IMR-90 (cell line): Measurements from ENCODE around the gene PROB1. TPM values are rescaled to one million over a fixed set of nuclear protein-coding genes. Genes with fewer than 3 reads are reported as not detected.

Experiments used
- ATAC-seq: fragments of 200-7000 bp; cut with Tn5 transposase; 2 replicates; pipeline ENCODE4 v1.9.1; 2020; ENCODE audit warnings: low read depth, mild to moderate bottlenecking, moderate library complexity
- BruUV-seq: library from RNA; stranded (reverse); fragments of 400-500 nt; replicated peaks from 2 replicates; lab custom pipeline; 2021; lab: Mats Ljungman, UMichigan
- CTCF ChIA-PET: fragments of 300-600 bp; formaldehyde crosslinking; extraction: SDS; loops from one replicate; lab custom pipeline; 2021; ENCODE audit warnings: antibody characterized with exemption; lab: Yijun Ruan, JAX
- POLR2A ChIA-PET: fragments of 300-600 bp; sonication (Branson Sonifier 250); formaldehyde crosslinking; loops from one replicate; lab custom pipeline; 2022; ENCODE audit warnings: antibody characterized with exemption; ENCODE audit not compliant: unreplicated experiment; lab: Charles Lee
- DNase-seq: peaks from one replicate; pipeline ENCODE4 v3.0.0; 2013
- H2AFZ ChIP-seq: replicated peaks from 2 replicates; pipeline ENCODE3; 2013; ENCODE audit warnings: low read length, mild to moderate bottlenecking; ENCODE audit not compliant: poor library complexity
- H2AK5ac ChIP-seq: 2 replicates; pipeline ENCODE4 v1.6.1; 2013; ENCODE audit warnings: low read depth, low read length, inconsistent platforms
- H2AK9ac ChIP-seq: replicated peaks from 2 replicates; pipeline ENCODE3; 2013; ENCODE audit warnings: mild to moderate bottlenecking, low read depth, low read length, moderate library complexity; ENCODE audit not compliant: poor library complexity
- H2BK120ac ChIP-seq: 2 replicates; pipeline ENCODE4 v1.6.1; 2013; ENCODE audit warnings: low read depth, low read length, inconsistent platforms
- H2BK15ac ChIP-seq: 3 replicates; pipeline ENCODE4 v1.6.1; 2013; ENCODE audit warnings: low read depth, low read length, inconsistent platforms
- H2BK20ac ChIP-seq: 2 replicates; pipeline ENCODE4 v1.6.1; 2013; ENCODE audit warnings: low read depth, mild to moderate bottlenecking, inconsistent platforms, low read length, moderate library complexity
- H2BK5ac ChIP-seq: 2 replicates; pipeline ENCODE4 v1.6.1; 2013; ENCODE audit warnings: mild to moderate bottlenecking, low read depth, low read length, inconsistent platforms; ENCODE audit not compliant: poor library complexity, severe bottlenecking
- H3K14ac ChIP-seq: replicated peaks from 2 replicates; pipeline ENCODE4 v1.6.1; 2013; ENCODE audit warnings: low read depth, low read length, inconsistent platforms
- H3K18ac ChIP-seq: 2 replicates; pipeline ENCODE4 v1.6.1; 2013; ENCODE audit warnings: low read depth, low read length, control low read depth
- H3K23ac ChIP-seq: 2 replicates; pipeline ENCODE4 v1.6.1; 2013; ENCODE audit warnings: low read depth, low read length, inconsistent platforms
- H3K27ac ChIP-seq: 2 replicates; pipeline ENCODE4 v1.5.1; 2013; ENCODE audit warnings: mild to moderate bottlenecking, control low read depth, low read length; ENCODE audit not compliant: insufficient read depth
- H3K27me3 ChIP-seq: 2 replicates; pipeline ENCODE4 v1.6.1; 2013; ENCODE audit warnings: low read length; ENCODE audit not compliant: control insufficient read depth, insufficient read depth
- H3K36me3 ChIP-seq: 2 replicates; pipeline ENCODE4 v1.6.1; 2013; ENCODE audit warnings: low read length, mixed read lengths; ENCODE audit not compliant: control insufficient read depth, insufficient read depth
- H3K4ac ChIP-seq: 2 replicates; pipeline ENCODE4 v1.6.1; 2013; ENCODE audit warnings: low read depth, low read length, inconsistent platforms
- H3K4me1 ChIP-seq: 2 replicates; pipeline ENCODE4 v1.6.1; 2013; ENCODE audit warnings: low read length, mixed read lengths; ENCODE audit not compliant: control insufficient read depth, insufficient read depth
- H3K4me2 ChIP-seq: 2 replicates; pipeline ENCODE4 v1.6.1; 2013; ENCODE audit warnings: low read depth, mild to moderate bottlenecking, control low read depth, low read length, moderate library complexity
- H3K4me3 ChIP-seq: 2 replicates; pipeline ENCODE4 v1.5.1; 2013; ENCODE audit warnings: low read depth, mild to moderate bottlenecking, control low read depth, low read length, moderate library complexity; ENCODE audit not compliant: insufficient read depth
- H3K56ac ChIP-seq: 2 replicates; pipeline ENCODE4 v1.6.1; 2013; ENCODE audit warnings: low read length, inconsistent platforms; ENCODE audit not compliant: insufficient read depth; ENCODE audit errors: extremely low read depth
- H3K79me1 ChIP-seq, 2 experiments: 2 replicates each; pipeline ENCODE4 v1.6.1; 2013; ENCODE audit warnings: low read length in 2 of 2, inconsistent platforms in 1 of 2, low read depth in 1 of 2
- H3K9ac ChIP-seq: 2 replicates; pipeline ENCODE4 v1.6.1; 2013; ENCODE audit warnings: low read depth, low read length, control low read depth
- H3K9me1 ChIP-seq: 2 replicates; pipeline ENCODE4 v1.6.1; 2013; ENCODE audit warnings: low read length, inconsistent platforms; ENCODE audit not compliant: insufficient read depth
- H3K9me3 ChIP-seq: 2 replicates; pipeline ENCODE4 v1.6.1; 2013; ENCODE audit warnings: low read length; ENCODE audit not compliant: control insufficient read depth, insufficient read depth
- H4K20me1 ChIP-seq: 2 replicates; pipeline ENCODE4 v1.6.1; 2013; ENCODE audit warnings: low read length, inconsistent platforms; ENCODE audit not compliant: insufficient read depth
- H4K5ac ChIP-seq: 2 replicates; pipeline ENCODE4 v1.6.1; 2013; ENCODE audit warnings: mild to moderate bottlenecking, low read depth, low read length, control low read depth
- H4K8ac ChIP-seq, 2 experiments: 2 replicates each; pipeline ENCODE4 v1.6.1; 2013; ENCODE audit warnings: low read depth in 2 of 2, low read length in 2 of 2, control low read depth in 1 of 2, inconsistent platforms in 1 of 2
- H4K91ac ChIP-seq: 2 replicates; pipeline ENCODE4 v1.6.1; 2013; ENCODE audit warnings: low read depth, low read length, inconsistent platforms; ENCODE audit not compliant: insufficient read depth
- CHD1 ChIP-seq: IDR thresholded peaks from 2 replicates; pipeline ENCODE4 v1.6.1; 2012; ENCODE audit warnings: low read depth, low read length, improper control_type of control experiment
- FOS ChIP-seq: fragments of 150-350 bp; IDR thresholded peaks from 2 replicates; pipeline ENCODE4 v1.6.1; 2016; ENCODE audit warnings: low read depth, low read length
- MAFK ChIP-seq: IDR thresholded peaks from 2 replicates; pipeline ENCODE4 v1.6.1; 2012; ENCODE audit warnings: low read depth, low read length, improper control_type of control experiment
- NFE2L2 ChIP-seq: fragments of 150-350 bp; IDR thresholded peaks from 2 replicates; pipeline ENCODE4 v1.6.1; 2016; ENCODE audit warnings: low read depth, mild to moderate bottlenecking, low read length
- RAD21 ChIP-seq: IDR thresholded peaks from 2 replicates; pipeline ENCODE4 v1.6.1; 2012; ENCODE audit warnings: low read length, improper control_type of control experiment
- WGBS, 2 experiments: methylation state at CpG; one replicate each; pipeline versions ENCODE4 v1.1.5 to v1.1.7; 2013; ENCODE audit warnings: missing lambda C conversion rate in 2 of 2; ENCODE audit not compliant: insufficient read length in 1 of 2; ENCODE audit errors: extremely low coverage in 2 of 2; 5-methylcytosine and 5-hydroxymethylcytosine counted together
- dilution Hi-C: fragments of 300-500 bp; cut with HindIII; formaldehyde crosslinking; loops from one replicate; pipeline ENCODE4 v1.14.3; 2018; ENCODE audit warnings: low sequenced_read_pairs; ENCODE audit not compliant: unreplicated experiment
- in situ Hi-C: fragments of 300-500 bp; cut with MboI; formaldehyde crosslinking; loops from 3 replicates; pipeline ENCODE4 v1.14.3; 2019; ENCODE audit warnings: low sequenced_read_pairs, inconsistent platforms, mixed read lengths
- intact Hi-C: fragments of 100-400 bp; cut with micrococcal nuclease; formaldehyde crosslinking; loops from 2 replicates; pipeline ENCODE4 v1.10.0; 2022
- polyA plus RNA-seq, 3 experiments: library from polyadenylated mRNA; depleted of rRNA; stranded (reverse); fragments of >200 nt; gene quantifications; 2 replicates each; pipeline ENCODE4 v1.2.3, GENCODE V29; 2012; ENCODE audit warnings: low replicate concordance in 1 of 3
- total RNA-seq: library from RNA; depleted of rRNA; stranded (reverse); fragments of >200 nt; gene quantifications from 2 replicates; pipeline ENCODE4 v1.2.3, GENCODE V29; 2012
- TF ChIP-seq, protein P1 (sequence below): conservative IDR thresholded peaks from 2 replicates; pipeline ENCODE4 v1.5.1; 2012; ENCODE audit warnings: mild to moderate bottlenecking, low read depth, low read length, improper control_type of control experiment

The PROB1 gene
- total and polyA plus RNA-seq, 2 of the 4 experiments (the other 2 are of a cell fraction) = under 0.01 to 0.38 TPM

- Histone ChIP-seq H4K5ac (no peak overlapping the region), H2BK5ac (no peak overlapping the region), H2BK15ac (no peak overlapping the region), H3K36me3 (no peaks in the 10 kb centered on the region), H4K20me1 (no peaks in the 10 kb centered on the region), H2BK20ac (no peak overlapping the region), H3K4me3 (peak overlapping the region; percentile 26; the same call in 1 of the 2 replicates), H3K23ac (no peak overlapping the region), H3K9me1 (no peaks in the 10 kb centered on the region), H4K8ac (no peak overlapping the region), H3K4me1 (peaks cover 5% of the 10 kb centered on the region; the same call in 1 of the 2 replicates), H3K4ac (no peak overlapping the region), H3K9me3 (peaks cover 16% of the 10 kb centered on the region; the same call in 1 of the 2 replicates), H4K91ac (no peak overlapping the region), H3K9ac (no peak overlapping the region), H3K18ac (no peak overlapping the region), H3K79me1 (no peaks in the 10 kb centered on the region), H3K27ac (no peak overlapping the region), H3K56ac (no peak overlapping the region), H3K4me2 (no peak overlapping the region; the same call in 1 of the 2 replicates), H3K14ac (no peak overlapping the region), H2BK120ac (no peak overlapping the region), H2AFZ (peak overlapping the region; percentile 86), H3K27me3 (peaks cover 28% of the 10 kb centered on the region), H2AK9ac (no peak overlapping the region), H2AK5ac (no peak overlapping the region)
- no TSS peak for BruUV-seq
- TF ChIP-seq FOS (no peak), MAFK (no peak), CHD1 (no peak), NFE2L2 (no peak), RAD21 (peak; percentile 60)
- TF ChIP-seq, protein P1, sequence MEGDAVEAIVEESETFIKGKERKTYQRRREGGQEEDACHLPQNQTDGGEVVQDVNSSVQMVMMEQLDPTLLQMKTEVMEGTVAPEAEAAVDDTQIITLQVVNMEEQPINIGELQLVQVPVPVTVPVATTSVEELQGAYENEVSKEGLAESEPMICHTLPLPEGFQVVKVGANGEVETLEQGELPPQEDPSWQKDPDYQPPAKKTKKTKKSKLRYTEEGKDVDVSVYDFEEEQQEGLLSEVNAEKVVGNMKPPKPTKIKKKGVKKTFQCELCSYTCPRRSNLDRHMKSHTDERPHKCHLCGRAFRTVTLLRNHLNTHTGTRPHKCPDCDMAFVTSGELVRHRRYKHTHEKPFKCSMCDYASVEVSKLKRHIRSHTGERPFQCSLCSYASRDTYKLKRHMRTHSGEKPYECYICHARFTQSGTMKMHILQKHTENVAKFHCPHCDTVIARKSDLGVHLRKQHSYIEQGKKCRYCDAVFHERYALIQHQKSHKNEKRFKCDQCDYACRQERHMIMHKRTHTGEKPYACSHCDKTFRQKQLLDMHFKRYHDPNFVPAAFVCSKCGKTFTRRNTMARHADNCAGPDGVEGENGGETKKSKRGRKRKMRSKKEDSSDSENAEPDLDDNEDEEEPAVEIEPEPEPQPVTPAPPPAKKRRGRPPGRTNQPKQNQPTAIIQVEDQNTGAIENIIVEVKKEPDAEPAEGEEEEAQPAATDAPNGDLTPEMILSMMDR = peak; percentile 63
- dilution Hi-C loops (no loop called here), in situ Hi-C loops (no loop called here), intact Hi-C loops (no loop called here)
- ChIA-PET CTCF (interaction anchor here (1.3 kb wide), 1 partner anchor 120 kb away, joined by 3 read pairs; no protein-coding TSS in a partner anchor), POLR2A (no interaction called here)
- DNase-seq = no peak
- WGBS, 2 experiments = 27% methylated on average over 37 of the region's 77 CpGs; no CpG with 5 or more reads in 1 of the 2 experiments
- ATAC-seq = peak; percentile 64
These were observed 2.0 kb downstream of the PROB1 start for GRCh38 chr5:139392678-139393496.
